Activated CD4-positive, alpha-beta T cell treated with anti-CD3 and anti-CD28 coated beads, Interleukin-2, Interleukin-6, amounts not matched to agents 100 ng/mL and 50 ng/mL, durations not matched to agents 16 hours and 8 hours (primary cell): ENCODE measurements around the gene ACBD5.
"Not testable (repeated sequence)": the region's sequence is repeated elsewhere in the genome, so short reads cannot be mapped to it uniquely, and the experiment has no call there.

Experiments
- DNase-seq: peaks from one replicate; pipeline ENCODE4 v3.0.0-alpha.2; 2020

ACBD5 gene

DNA sequence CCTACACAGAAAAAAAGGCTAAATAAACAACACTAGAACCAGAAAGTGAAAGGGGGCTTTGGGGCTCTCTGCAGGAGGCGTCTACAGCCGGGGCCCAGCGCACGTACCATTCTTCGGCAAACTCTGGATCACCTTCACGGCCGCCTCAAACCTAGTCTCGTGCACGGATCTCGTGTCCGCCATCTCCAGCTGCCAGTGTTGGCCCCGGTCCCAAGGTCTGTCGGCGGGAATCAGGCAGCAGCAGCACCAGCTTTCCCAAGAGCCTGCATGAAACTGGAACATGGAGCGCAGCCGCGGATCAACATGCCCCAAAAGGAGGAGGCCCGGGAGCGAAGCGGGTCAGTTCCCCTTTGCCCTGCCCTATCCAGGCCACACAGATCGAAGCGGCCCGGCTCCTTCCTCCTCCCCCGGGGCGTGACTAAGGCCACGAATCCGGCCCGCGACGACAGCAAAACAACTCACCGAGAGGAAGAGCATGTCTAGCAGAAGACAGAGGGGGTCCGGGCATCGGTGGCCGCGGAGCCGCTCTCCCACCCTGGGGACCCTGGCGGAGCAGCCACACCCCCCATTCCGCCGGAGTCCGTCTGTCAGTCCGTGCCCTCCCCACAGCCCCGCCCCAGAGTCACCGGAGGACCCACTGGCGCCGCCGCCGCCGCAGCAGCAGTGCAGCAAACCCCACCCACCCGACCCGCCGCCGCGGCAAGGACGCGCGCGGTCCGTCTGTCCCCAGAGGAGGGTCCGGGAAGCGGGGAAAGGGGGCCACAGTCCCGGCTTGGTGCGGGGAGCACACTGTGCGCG is at the start of gene ACBD5:
TSS of gene ACBD5 (minus strand) at position 586 of the 798 bp plus-strand sequence. CDS start at position 477, 109 bp downstream.
- DNase-seq, result peak; percentile 87

GRCh38 chr10:27285093-27285492 is 44.5 kb upstream of the ACBD5 start:
- DNase-seq, result peak; percentile 69

DNA sequence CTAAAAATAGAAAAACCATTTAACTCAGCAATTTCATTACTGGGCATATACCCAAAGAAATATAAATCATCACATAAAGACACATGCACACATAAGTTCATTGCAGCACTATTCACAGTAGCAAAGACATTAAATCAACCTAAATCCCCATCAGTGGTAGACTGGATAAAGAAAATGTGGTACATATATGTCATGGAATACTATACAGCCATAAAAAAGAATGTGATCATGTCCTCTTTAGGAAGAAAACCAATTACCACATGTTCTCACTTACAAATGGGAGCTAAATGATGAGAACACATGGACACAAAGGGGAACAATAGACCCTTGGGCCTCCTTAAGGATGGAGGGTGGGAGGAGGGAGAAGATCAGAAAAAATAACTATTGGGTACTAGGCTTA is 36.0 kb upstream of the ACBD5 start:
- DNase-seq, result no peak

- not testable (repeated sequence) for DNase-seq
Measured at GRCh38 chr10:27266025-27266424, 25.4 kb upstream of the ACBD5 start.

- not testable (repeated sequence) for DNase-seq
Measured at GRCh38 chr10:27262788-27263187, 22.2 kb upstream of the ACBD5 start.

DNA sequence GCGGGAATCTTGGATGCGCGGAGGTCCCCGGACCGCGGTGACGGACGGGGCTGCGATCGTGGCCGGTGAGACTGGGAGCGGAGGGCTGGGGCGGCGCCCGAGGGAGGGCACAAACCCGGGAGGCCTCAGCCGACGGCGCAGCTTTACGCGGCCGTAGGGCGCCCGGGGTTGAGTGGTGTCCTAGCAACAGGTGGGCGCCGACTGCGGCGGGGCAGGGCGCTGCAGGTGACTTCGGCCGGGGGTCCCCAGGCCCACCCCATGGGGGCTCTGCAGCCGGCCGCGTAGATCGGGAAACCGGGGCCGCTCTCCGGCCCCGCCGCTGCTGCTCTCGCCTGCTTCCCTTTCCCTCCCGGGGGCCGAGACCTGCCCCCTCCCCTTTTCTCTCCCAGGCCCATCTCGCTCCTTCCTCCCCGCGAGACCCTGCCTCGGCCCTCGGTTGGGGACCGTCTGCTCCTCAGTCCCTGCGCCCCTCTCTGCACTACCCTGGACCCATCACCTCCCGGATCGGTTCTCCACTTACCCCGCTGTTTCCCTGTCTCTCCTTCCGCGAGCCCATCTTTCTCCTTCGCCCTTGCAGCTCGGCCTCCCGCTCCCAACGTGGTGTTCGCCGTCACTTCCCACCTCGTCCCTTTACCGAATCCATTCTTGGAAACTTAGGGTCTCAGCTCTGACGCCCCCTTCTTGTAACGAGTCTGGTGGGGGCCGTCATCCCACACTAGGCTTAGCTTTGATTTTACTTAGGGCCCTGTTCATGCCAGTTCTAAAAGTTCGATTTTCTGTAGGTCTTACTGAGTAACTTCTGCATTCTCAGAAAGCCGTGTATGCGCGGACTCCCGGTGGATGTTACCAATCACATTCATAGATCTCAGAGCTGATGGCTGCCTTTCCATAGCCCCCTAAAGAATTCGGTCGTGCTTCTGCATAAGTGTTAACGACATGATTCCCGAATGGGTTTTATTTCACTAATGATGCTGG is 18.5 kb upstream of the ACBD5 start:
- peak; percentile 23 for DNase-seq

DNA sequence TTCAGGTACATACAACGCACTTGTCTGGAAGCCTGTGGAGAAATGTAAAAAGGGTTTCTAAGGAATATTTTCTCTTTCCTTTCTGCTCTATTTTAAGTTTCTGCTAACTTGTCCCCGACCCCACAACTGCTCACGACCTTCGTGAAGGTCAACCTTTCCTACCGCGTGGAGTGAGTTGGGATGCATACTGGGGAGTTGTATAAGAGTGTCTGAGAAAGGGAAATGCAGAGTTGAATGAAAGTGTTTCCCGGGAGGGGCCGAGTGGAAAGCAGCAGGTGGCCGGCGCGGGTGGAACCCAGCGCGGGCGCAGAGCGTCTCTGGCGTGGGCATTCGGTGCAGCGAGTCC is 17.9 kb upstream of the ACBD5 start:
- no peak for DNase-seq

DNA sequence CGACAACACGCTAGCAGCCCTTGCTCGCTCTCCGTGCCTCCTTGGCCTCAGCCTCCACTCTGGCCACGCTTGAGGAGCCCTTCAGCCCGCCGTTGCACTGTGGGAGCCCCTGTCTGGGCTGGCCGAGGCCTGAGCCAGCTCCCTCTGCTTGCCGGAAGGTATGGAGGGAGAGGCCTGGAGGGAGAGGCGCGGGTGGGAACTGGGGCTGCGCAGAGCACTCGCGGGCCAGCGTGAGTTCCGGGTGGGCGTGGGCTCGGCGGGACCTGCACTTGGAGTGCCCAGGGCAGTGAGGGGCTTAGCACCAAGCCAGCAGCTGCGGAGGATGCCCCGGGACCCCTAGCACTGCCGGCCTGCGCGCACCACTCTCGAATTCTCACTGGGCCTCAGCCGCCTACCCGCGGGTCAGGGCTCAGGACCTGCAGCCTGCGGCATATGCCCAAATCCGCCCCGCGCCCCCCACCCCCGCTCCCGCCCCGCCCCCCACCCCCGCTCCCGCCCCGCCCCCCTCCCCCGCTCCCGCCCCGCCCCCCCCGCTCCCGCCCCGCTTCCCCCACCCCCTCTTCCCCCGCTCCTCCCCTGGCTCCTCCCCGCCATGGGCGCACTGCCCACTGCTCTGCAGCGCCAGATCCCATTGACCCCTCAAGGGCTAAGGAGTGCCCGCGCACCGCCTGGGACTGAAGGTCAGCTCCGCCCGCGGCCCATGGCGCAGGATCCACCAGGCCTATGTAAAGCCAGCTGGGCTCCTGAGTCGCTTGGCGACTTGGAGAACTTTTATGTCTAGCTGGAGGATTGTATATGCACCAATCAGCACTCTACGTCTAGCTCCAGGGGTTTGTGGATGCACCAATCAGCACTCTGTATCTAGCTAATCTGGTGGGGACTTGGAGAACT is 15.9 kb upstream of the ACBD5 start:
- DNase-seq, result no peak

DNA sequence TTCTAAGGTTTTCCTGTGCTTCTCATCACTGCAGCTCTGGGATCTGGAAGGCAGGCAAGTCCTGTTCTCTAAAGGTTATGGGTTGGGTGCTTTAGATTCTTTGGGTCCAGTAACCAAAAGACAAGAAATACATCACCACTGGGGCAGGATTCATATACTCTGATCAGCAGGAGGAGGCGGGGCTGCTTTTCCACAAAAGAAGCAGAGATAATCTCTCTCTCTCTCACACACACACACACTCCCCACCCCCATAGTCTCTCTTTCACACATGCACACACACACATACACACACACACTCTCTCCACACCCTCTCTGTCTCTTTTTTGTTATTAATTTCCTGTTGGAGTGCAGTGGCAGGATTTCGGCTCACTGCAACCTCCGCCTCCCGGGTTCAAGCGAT is 13.0 kb upstream of the ACBD5 start:
- no peak for DNase-seq

DNA sequence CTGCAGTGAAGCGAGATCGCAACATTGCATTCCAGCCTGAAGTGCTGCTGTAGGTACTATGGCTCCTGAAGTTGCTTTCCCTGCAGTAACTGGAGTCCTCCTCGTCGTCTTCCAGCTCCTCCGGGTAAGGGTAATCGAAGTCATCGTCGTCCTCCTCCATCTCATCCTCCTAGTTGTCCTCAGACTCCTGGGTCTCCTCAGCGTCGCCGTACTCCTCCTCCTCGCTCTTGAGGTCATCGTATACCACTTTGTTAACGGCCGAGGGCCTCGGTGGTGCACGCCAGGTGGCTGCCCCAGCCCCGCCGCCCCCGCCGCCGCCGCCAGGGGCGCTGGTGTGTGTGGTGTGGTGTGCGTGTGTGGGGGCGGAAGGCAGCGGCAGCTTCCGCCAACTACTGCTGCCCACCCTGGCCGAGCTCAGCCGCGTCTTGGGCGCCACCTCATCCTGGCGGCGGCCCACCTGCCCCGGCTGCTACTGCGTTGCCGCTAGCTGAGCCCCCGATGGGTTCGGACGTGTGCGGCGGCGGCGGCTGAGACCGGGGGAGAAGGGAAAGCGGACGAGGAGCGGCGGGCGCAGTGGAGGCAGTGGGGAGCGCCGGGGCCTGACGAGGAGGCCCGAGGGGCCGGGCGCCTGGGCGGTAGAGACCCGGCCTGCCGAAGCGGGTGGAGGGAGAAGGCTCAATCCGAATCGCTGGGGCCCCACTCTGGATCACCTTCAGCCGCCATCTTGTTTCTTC is 11.8 kb upstream of the ACBD5 start:
- DNase-seq, result peak; percentile 89

DNA sequence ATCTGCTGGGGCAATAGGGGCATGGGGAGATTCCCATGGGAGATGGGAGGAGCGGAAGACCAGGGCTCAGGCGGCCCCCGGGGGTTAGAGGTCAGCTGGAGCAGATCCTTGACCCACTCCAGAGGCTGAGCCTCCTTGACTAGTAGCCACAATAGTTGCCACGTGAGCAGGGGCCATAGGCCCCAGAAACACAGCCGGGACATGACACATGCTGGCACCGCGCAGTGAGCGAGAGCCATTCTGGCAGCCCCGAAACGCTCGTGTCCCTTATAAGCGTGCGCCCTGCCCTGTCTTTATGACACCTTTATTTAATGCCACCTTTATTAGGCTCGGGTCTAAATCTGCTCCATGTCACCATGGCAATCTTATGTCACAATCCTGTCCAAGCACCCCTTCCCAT is 11.0 kb upstream of the ACBD5 start:
- no peak for DNase-seq

- DNase-seq, result no peak
Measured at GRCh38 chr10:27248215-27248614, 7.6 kb upstream of the ACBD5 start.

- no peak for DNase-seq
Measured at GRCh38 chr10:27247441-27247840, 6.8 kb upstream of the ACBD5 start.

DNA sequence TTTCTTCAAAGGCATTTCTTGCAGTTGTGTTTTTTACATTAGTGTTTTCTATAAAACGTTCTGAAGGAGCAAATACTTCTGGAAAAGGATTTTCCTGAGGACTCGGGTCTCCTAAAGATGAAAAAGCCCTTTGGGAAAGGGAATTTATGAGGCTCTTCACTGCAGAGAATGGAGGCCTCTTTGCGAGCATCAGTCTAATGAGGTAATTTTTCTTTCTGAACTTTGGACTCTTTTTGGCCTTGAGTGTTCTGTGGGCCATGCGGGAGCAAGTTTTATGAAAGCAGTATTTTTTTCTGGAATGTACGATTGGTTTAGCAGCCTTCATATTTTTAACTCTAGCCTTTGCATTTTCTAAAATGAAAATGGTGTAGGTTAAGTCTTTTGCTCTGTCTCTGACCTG is 6.4 kb upstream of the ACBD5 start:
- DNase-seq, result no peak

- DNase-seq, result no peak
Measured at GRCh38 chr10:27245836-27246235, 5.2 kb upstream of the ACBD5 start.

- DNase-seq, result no peak
Measured at GRCh38 chr10:27244976-27245375, 4.4 kb upstream of the ACBD5 start.

DNA sequence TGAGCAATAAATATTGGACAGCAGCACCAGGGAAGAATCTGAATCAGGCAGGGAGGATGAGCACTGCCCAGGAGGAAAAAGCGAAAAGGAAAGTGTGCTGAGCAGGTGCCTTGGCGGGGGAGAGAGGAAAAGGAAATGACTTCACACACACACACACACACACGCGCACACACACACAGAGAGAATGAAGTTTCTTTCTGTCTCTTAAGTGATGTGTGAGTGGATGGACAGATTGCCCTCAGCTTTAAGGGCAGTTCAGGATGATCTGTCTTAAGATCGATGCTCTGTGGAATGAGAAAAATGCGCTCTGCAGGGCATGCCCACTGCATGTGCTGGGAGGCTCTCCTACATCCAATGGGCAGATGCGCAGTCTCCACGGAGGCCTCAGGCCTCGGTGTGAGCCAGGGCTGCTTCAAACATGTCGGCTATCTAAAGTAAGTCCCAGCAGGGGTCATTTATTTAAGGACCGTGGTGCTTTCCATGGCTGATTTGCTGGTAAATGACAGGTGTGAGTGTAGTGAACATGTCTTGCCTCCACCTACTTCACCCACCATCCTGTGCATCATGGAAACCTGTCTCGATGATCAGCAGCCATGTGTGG is 2.5 kb upstream of the ACBD5 start:
- DNase-seq, result peak; percentile 86

GRCh38 chr10:27242473-27242950 is 1.9 kb upstream of the ACBD5 start:
- DNase-seq, result no peak

- peak; percentile 95 for DNase-seq
Measured at GRCh38 chr10:27241652-27242472, 1.3 kb upstream of the ACBD5 start.

GRCh38 chr10:27241010-27241651 is 534 bp upstream of the ACBD5 start:
- DNase-seq, result no peak
